ENCODE data around the gene CDC26. TPM values are rescaled to one million over a fixed set of nuclear protein-coding genes. Genes with fewer than 3 reads are reported as not detected.

Gene CDC26
- total RNA-seq = 16.5 TPM

DNA sequence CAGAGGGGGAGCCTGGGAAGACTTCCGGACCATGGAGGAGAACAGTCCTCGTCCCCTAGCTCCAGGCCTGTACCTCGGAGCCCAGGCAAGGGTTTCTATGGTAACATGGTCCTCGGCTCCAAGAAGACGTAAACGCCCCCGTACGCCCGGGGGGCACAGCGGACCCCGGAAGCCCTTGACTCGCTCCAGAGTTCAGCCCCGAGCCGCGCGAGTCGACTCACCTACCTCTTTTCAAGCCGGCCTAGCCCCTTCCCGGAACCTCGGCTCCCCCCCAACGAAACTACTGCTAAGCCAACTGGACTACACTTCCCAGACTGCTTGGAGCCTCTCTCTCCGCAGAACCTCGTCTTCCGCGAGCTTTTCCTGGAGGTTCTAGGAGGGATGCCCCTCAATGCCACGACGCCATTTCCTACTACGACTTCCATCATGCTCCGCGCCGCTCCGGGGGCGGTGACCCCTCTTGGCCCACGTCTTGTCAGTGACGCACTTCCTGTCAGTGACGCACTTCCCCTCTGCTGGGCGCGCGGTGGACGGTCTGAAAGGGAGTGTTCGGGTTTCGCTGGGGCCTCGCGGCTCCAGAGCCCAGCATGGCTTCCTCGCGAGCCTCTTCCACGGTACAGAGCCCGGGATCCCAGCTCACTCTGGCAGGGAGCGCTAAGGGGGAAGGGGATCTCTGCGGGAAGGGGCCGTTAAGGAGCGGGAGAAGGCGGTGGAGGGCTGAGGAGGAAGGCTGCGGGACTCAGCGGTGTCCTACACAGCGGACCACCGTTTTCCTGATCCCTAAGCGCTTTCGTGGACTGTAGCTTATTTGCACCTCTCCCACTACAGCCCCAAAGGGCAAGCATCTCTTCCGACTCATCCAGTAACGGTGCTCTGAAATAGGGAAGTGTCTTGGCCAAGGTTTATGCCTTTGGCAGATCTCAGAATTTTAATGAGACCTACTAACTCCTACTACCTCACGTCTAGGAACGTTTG is at the start of gene CDC26, which contains the start of gene PRPF4:
Gene CDC26 (minus strand): TSS at position 416 of the 975 bp plus-strand sequence. CDS start 3,065 bp downstream, outside the sequence.
Gene PRPF4 (plus strand): TSS at position 502 of the 975 bp plus-strand sequence. CDS start 86 bp downstream, at position 588.

DNA sequence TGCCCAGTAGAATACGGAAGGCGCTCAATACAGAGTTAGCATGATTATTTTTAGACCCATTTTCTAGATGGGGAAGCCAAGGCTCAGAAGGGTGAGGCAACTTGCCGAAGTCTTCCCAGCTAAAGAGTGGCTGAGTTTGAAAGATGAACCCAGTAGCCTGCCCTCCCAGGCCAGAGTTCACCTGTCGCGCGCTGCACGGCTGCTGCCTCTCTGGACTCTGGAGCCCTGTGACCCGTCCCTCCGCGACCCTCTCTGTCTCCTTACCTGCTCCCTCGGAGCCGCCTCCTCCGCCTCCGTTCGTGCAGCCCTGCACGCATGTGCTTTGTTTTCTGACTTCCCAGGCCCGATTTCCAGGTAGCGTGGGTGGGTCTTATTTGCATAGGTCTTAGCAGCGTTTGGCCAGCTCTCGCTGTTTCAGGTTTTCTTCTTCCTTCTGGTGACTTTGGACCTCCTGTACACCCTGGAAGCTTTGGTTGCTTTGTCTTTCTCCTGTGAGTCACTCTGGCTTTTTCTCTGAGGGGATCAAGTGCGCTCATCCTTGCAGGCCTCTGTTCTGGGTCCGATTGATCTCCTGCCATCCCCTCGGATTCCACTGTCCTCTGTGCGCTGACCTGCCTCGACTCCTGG is 27.5 kb upstream of the CDC26 start, which contains the start of gene RNF183:
Gene RNF183 (minus strand): TSS at position 585 of the 627 bp plus-strand sequence. CDS start 5,192 bp downstream, outside the sequence.

GRCh38 chr9:113221003-113221799 is 54.2 kb downstream of the CDC26 start, which contains the start of the genes FKBP15 and SLC31A1:
FKBP15 (minus strand) TSS chr9:113221277; CDS start chr9:113221243, 34 bp downstream.
SLC31A1 (plus strand) TSS chr9:113221544; CDS start chr9:113256149, 34,605 bp downstream.

Other genes with a start within 250 kb of the CDC26 start
- gene ZFP37, start 218.8 kb downstream of the CDC26 start, total RNA-seq = 22.7 TPM
- gene SLC31A2, start 124.6 kb downstream of the CDC26 start, total RNA-seq = 9.6 TPM
- gene FKBP15, start 54.3 kb downstream of the CDC26 start, total RNA-seq = 30.4 TPM
- 15.5 TPM for gene SLC31A1, start 54.0 kb downstream of the CDC26 start, total RNA-seq
- 30.6 TPM for gene PRPF4, start 86 bp upstream of the CDC26 start, total RNA-seq
- gene RNF183, start 27.8 kb upstream of the CDC26 start, total RNA-seq = 0.66 TPM
- gene WDR31, start 64.7 kb upstream of the CDC26 start, total RNA-seq = 17.2 TPM
- gene BSPRY, start 74.0 kb upstream of the CDC26 start, total RNA-seq = 7.5 TPM
- 27.8 TPM for gene HDHD3, start 101.4 kb upstream of the CDC26 start, total RNA-seq
- 29.9 TPM for gene ALAD, start 125.7 kb upstream of the CDC26 start, total RNA-seq
- gene POLE3, start 135.1 kb upstream of the CDC26 start, total RNA-seq = 41.8 TPM
- gene C9orf43, start 135.2 kb upstream of the CDC26 start, total RNA-seq = 0.60 TPM
- gene RGS3, start 188.2 kb upstream of the CDC26 start, total RNA-seq = 40.4 TPM

All from camera-type eye (tissue), 1 donor.